SK-N-MC (cell line): ENCODE results near the gene KANSL1.

ENCODE experiments used
- DNase-seq: peaks from one replicate; pipeline ENCODE4 v3.0.0-alpha.2; 2011; ENCODE audit warnings: low read depth, low spot score
- H3K27ac ChIP-seq: fragments of 200-600 bp; sonication (generic); 2 replicates; pipeline ENCODE4 v1.5.1; 2016; ENCODE audit warnings: mixed run types
- H3K36me3 ChIP-seq: fragments of 200-600 bp; sonication (generic); 2 replicates; pipeline ENCODE4 v1.6.1; 2017; ENCODE audit warnings: antibody characterized with exemption, low read length, mixed read lengths; ENCODE audit not compliant: insufficient read depth
- H3K4me3 ChIP-seq: fragments of 200-600 bp; sonication (generic); 2 replicates; pipeline ENCODE4 v1.5.1; 2016
- H3K9ac ChIP-seq: fragments of 200-600 bp; sonication (generic); 2 replicates; pipeline ENCODE4 v1.8.0; 2017; ENCODE audit warnings: mixed run types, mixed read lengths; ENCODE audit not compliant: insufficient read length
- H3K9me3 ChIP-seq: fragments of 200-600 bp; sonication (generic); 2 replicates; pipeline ENCODE4 v1.6.1; 2017; ENCODE audit warnings: low read depth, mild to moderate bottlenecking, antibody characterized with exemption, low read length, moderate library complexity, mixed read lengths
- EZH2 ChIP-seq: fragments of 200-600 bp; sonication (generic); IDR thresholded peaks from one replicate; pipeline ENCODE4 v1.6.1; 2017; ENCODE audit warnings: antibody characterized with exemption
- FOXP2 ChIP-seq: optimal IDR thresholded peaks from 2 replicates; pipeline ENCODE3; 2011; ENCODE audit warnings: mild to moderate bottlenecking, moderate library complexity; ENCODE audit not compliant: insufficient read depth; ENCODE audit errors: extremely low read length, control extremely low read depth
- POLR2AphosphoS5 ChIP-seq: IDR thresholded peaks from 2 replicates; pipeline ENCODE4 v1.6.1; 2012; ENCODE audit warnings: mild to moderate bottlenecking, low read depth, low read length, borderline replicate concordance

The KANSL1 gene

DNA sequence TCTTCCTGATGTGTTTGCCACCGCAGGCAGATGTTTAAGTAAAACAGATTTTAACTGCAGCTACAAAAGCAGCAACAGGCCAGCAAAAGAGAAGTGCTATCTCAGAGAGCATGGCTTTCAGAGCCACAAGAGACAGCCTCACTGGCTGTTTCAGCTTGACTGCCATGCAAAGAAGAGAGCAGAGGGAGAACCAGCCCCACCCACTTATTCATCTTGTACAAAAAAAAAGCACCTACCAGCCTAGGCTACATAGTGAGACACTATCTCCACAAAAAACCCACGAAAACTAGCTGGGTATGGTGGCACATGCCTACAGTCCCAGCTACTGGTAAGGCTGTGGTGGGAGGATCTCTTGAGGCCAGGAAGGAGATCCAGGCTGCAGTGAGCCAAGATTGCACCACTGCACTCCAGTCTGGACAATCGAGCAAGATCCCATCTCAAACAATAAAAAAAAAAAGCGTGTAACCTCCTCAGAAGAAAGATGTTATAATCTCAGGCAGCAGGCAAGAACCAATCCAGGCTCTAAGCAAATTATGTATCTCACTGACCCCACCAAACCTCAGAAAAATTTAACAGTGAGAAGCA lies 164.2 kb downstream of the KANSL1 start:
- no peak for DNase-seq

DNA sequence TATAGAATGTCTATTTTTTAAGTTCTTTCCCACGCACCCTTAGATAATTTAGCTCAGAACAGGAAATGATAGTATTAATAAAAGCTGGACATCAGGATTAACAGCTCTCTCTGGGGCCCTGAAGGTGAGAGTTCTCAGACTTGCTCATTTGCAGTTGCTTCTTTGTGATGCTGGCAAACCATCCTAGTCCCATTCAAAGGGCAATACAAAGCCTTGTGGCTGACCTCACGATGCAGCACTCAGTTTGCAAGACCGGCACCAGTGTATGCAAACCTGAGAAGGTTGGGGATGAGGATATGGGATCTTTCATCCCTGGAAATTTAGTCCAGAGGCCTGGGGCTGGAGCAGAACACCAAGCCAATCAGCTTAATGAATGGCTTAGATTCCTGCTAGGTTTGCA lies 164.9 kb downstream of the KANSL1 start:
- Histone ChIP-seq H3K9ac (no peak overlapping the region), H3K27ac (peak overlapping the region; percentile 82)

More for the DNA sequence above, 164.2 kb downstream of the KANSL1 start:
- TF ChIP-seq POLR2AphosphoS5 = no peak
- no peak for TF ChIP-seq EZH2
- TF ChIP-seq FOXP2 = no peak
- peak overlapping the region; percentile 67 for H3K27ac ChIP-seq
- no peak overlapping the region for H3K9ac ChIP-seq
- H3K4me3 ChIP-seq = no peak overlapping the region
- H3K9me3 ChIP-seq = no peaks in the 10 kb centered on the region
- H3K36me3 ChIP-seq = peaks cover 50% of the 10 kb centered on the region

DNA sequence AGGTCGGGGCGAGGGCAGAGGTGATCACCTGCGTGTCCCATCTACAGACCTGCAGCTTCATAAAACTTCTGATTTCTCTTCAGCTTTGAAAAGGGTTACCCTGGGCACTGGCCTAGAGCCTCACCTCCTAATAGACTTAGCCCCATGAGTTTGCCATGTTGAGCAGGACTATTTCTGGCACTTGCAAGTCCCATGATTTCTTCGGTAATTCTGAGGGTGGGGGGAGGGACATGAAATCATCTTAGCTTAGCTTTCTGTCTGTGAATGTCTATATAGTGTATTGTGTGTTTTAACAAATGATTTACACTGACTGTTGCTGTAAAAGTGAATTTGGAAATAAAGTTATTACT lies 165.3 kb downstream of the KANSL1 start:
- DNase-seq = no peak
- no peaks in the 10 kb centered on the region for H3K9me3 ChIP-seq
- no peak overlapping the region for H3K4me3 ChIP-seq
- H3K9ac ChIP-seq = no peak overlapping the region
- H3K36me3 ChIP-seq = peaks cover 47% of the 10 kb centered on the region
- H3K27ac ChIP-seq = peak overlapping the region; percentile 82
- TF ChIP-seq FOXP2 (no peak), EZH2 (no peak), POLR2AphosphoS5 (no peak; the same call in 1 of the 2 replicates)

More for the DNA sequence above, 164.9 kb downstream of the KANSL1 start:
- H3K4me3 ChIP-seq = no peak overlapping the region
- no peak for TF ChIP-seq POLR2AphosphoS5
- no peak for TF ChIP-seq FOXP2
- TF ChIP-seq EZH2 = no peak
- DNase-seq = no peak
- no peaks in the 10 kb centered on the region for H3K9me3 ChIP-seq
- peaks cover 48% of the 10 kb centered on the region for H3K36me3 ChIP-seq

DNA sequence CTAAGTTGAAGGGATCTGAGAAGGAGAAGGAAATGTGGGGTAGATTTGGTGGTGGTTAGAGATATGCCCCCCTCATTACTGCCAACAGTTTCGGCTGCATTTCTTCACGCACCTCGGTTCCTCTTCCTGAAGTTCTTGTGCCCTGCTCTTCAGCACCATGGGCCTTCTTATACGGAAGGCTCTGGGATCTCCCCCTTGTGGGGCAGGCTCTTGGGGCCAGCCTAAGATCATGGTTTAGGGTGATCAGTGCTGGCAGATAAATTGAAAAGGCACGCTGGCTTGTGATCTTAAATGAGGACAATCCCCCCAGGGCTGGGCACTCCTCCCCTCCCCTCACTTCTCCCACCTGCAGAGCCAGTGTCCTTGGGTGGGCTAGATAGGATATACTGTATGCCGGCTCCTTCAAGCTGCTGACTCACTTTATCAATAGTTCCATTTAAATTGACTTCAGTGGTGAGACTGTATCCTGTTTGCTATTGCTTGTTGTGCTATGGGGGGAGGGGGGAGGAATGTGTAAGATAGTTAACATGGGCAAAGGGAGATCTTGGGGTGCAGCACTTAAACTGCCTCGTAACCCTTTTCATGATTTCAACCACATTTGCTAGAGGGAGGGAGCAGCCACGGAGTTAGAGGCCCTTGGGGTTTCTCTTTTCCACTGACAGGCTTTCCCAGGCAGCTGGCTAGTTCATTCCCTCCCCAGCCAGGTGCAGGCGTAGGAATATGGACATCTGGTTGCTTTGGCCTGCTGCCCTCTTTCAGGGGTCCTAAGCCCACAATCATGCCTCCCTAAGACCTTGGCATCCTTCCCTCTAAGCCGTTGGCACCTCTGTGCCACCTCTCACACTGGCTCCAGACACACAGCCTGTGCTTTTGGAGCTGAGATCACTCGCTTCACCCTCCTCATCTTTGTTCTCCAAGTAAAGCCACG lies 165.9 kb downstream of the KANSL1 start:
- no peak overlapping the region for H3K4me3 ChIP-seq
- DNase-seq = no peak
- peak; percentile 12 for TF ChIP-seq POLR2AphosphoS5
- no peak for TF ChIP-seq FOXP2
- no peaks in the 10 kb centered on the region for H3K9me3 ChIP-seq
- no peak overlapping the region for H3K9ac ChIP-seq
- H3K36me3 ChIP-seq = peaks cover 41% of the 10 kb centered on the region
- peak overlapping the region; percentile 82 for H3K27ac ChIP-seq

DNA sequence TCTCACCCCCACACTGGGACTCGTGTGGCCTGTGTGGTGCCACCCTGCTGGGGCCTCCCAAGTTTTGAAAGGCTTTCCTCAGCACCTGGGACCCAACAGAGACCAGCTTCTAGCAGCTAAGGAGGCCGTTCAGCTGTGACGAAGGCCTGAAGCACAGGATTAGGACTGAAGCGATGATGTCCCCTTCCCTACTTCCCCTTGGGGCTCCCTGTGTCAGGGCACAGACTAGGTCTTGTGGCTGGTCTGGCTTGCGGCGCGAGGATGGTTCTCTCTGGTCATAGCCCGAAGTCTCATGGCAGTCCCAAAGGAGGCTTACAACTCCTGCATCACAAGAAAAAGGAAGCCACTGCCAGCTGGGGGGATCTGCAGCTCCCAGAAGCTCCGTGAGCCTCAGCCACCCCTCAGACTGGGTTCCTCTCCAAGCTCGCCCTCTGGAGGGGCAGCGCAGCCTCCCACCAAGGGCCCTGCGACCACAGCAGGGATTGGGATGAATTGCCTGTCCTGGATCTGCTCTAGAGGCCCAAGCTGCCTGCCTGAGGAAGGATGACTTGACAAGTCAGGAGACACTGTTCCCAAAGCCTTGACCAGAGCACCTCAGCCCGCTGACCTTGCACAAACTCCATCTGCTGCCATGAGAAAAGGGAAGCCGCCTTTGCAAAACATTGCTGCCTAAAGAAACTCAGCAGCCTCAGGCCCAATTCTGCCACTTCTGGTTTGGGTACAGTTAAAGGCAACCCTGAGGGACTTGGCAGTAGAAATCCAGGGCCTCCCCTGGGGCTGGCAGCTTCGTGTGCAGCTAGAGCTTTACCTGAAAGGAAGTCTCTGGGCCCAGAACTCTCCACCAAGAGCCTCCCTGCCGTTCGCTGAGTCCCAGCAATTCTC lies 166.8 kb downstream of the KANSL1 start:
- H3K36me3 ChIP-seq = peaks cover 32% of the 10 kb centered on the region
- no peak overlapping the region for H3K4me3 ChIP-seq
- H3K27ac ChIP-seq = peak overlapping the region; percentile 82
- DNase-seq = no peak
- no peaks in the 10 kb centered on the region for H3K9me3 ChIP-seq
- no peak overlapping the region for H3K9ac ChIP-seq
- TF ChIP-seq POLR2AphosphoS5 (no peak), FOXP2 (no peak), EZH2 (no peak)

DNA sequence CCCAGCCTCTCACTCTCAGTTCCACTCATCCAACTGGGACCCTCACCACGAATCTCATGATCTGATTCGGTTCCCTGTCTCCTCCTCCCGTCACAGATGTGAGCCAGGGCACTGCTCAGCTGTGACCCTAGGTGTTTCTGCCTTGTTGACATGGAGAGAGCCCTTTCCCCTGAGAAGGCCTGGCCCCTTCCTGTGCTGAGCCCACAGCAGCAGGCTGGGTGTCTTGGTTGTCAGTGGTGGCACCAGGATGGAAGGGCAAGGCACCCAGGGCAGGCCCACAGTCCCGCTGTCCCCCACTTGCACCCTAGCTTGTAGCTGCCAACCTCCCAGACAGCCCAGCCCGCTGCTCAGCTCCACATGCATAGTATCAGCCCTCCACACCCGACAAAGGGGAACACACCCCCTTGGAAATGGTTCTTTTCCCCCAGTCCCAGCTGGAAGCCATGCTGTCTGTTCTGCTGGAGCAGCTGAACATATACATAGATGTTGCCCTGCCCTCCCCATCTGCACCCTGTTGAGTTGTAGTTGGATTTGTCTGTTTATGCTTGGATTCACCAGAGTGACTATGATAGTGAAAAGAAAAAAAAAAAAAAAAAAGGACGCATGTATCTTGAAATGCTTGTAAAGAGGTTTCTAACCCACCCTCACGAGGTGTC lies 167.6 kb downstream of the KANSL1 start:
- peak overlapping the region; percentile 82 for H3K27ac ChIP-seq

DNA sequence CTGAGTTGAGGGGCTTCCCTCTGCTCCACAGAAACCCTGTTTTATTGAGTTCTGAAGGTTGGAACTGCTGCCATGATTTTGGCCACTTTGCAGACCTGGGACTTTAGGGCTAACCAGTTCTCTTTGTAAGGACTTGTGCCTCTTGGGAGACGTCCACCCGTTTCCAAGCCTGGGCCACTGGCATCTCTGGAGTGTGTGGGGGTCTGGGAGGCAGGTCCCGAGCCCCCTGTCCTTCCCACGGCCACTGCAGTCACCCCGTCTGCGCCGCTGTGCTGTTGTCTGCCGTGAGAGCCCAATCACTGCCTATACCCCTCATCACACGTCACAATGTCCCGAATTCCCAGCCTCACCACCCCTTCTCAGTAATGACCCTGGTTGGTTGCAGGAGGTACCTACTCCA lies 168.2 kb downstream of the KANSL1 start:
- H3K27ac ChIP-seq = no peak overlapping the region
- DNase-seq = no peak
- no peaks in the 10 kb centered on the region for H3K9me3 ChIP-seq
- no peak overlapping the region for H3K4me3 ChIP-seq
- H3K9ac ChIP-seq = no peak overlapping the region
- peaks cover 19% of the 10 kb centered on the region for H3K36me3 ChIP-seq
- TF ChIP-seq POLR2AphosphoS5 (no peak), EZH2 (no peak), FOXP2 (no peak)

More for the DNA sequence above, 167.6 kb downstream of the KANSL1 start:
- no peak for DNase-seq
- H3K9ac ChIP-seq = no peak overlapping the region
- H3K4me3 ChIP-seq = no peak overlapping the region
- TF ChIP-seq POLR2AphosphoS5 (no peak), FOXP2 (no peak), EZH2 (no peak)
- no peaks in the 10 kb centered on the region for H3K9me3 ChIP-seq
- H3K36me3 ChIP-seq = peaks cover 25% of the 10 kb centered on the region

DNA sequence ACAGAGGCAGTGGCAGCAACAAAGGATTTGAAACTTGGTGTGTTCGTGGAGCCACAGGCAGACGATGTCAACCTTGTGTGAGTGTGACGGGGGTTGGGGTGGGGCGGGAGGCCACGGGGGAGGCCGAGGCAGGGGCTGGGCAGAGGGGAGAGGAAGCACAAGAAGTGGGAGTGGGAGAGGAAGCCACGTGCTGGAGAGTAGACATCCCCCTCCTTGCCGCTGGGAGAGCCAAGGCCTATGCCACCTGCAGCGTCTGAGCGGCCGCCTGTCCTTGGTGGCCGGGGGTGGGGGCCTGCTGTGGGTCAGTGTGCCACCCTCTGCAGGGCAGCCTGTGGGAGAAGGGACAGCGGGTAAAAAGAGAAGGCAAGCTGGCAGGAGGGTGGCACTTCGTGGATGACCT lies 168.6 kb downstream of the KANSL1 start:
- H3K27ac ChIP-seq = peak overlapping the region; percentile 31; the same call in 1 of the 2 replicates
- DNase-seq = no peak
- no peaks in the 10 kb centered on the region for H3K9me3 ChIP-seq
- TF ChIP-seq EZH2 (no peak), POLR2AphosphoS5 (no peak), FOXP2 (no peak)
- no peak overlapping the region for H3K4me3 ChIP-seq
- no peak overlapping the region for H3K9ac ChIP-seq
- H3K36me3 ChIP-seq = peaks cover 19% of the 10 kb centered on the region
